ENCODE measurements around the gene FREM1.
"Not testable (repeated sequence)": the region's sequence is repeated elsewhere in the genome, so short reads cannot be mapped to it uniquely, and the experiment has no call there.

The FREM1 gene

DNA sequence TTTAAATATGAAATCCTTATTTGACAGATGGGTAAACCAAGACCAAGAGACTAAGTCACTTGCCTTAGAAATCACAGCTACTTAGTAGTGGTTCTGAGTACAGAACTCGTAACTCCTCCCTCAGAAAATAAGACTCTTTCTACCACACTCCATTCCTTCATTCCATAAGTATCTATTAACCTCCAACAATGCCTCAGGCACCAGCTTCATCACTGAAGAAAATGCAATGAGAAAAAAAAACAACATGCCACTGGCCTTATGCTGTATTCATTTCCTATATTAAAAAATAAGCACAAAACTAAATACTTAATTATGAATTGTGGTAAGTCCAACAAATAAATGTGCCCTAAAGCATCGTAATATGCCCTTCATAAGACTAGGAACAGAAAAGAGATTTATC is 13.5 kb upstream of the FREM1 start:
- H3K36me3 ChIP-seq (ENCODE audit: control insufficient read depth, insufficient read depth, low read length), result no peaks in the 10 kb centered on the region
- TF ChIP-seq, protein P1, sequence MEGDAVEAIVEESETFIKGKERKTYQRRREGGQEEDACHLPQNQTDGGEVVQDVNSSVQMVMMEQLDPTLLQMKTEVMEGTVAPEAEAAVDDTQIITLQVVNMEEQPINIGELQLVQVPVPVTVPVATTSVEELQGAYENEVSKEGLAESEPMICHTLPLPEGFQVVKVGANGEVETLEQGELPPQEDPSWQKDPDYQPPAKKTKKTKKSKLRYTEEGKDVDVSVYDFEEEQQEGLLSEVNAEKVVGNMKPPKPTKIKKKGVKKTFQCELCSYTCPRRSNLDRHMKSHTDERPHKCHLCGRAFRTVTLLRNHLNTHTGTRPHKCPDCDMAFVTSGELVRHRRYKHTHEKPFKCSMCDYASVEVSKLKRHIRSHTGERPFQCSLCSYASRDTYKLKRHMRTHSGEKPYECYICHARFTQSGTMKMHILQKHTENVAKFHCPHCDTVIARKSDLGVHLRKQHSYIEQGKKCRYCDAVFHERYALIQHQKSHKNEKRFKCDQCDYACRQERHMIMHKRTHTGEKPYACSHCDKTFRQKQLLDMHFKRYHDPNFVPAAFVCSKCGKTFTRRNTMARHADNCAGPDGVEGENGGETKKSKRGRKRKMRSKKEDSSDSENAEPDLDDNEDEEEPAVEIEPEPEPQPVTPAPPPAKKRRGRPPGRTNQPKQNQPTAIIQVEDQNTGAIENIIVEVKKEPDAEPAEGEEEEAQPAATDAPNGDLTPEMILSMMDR (IDR thresholded peaks at IDR 0.05; ENCODE audit: insufficient read depth, low read length, poor library complexity, severe bottlenecking), result no peak
- H3K27me3 ChIP-seq (replicated peaks; ENCODE audit: control insufficient read depth, insufficient read depth, low read length), result no peaks in the 10 kb centered on the region
- no peak overlapping the region for H3K4me3 ChIP-seq (replicated peaks; ENCODE audit: low read depth, low read length)
- DNase-seq (ENCODE audit: extremely low read depth, insufficient read length), result no peak

DNA sequence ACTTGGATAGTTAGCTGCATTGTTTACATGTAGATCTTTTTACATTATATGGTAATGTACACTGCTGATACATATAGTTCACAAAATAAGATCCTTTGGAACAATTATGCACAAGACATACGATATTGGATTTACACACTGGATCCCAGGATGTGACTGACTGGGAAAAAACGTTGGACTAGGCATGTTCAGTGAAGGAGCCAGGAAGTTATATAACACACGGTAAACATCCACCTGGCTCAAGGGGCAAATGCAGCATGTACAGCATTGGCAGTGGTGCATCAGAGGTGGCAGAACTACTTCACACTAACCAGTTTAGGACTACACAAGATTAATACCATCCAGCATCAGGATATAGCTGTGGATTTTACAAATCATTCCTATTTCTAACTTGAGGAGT is 10.6 kb upstream of the FREM1 start:
- H3K27me3 ChIP-seq (replicated peaks; ENCODE audit: control insufficient read depth, insufficient read depth, low read length); H3K4me3 ChIP-seq (replicated peaks; ENCODE audit: low read depth, low read length); H3K36me3 ChIP-seq (ENCODE audit: control insufficient read depth, insufficient read depth, low read length); DNase-seq (ENCODE audit: extremely low read depth, insufficient read length): not testable (repeated sequence)

DNA sequence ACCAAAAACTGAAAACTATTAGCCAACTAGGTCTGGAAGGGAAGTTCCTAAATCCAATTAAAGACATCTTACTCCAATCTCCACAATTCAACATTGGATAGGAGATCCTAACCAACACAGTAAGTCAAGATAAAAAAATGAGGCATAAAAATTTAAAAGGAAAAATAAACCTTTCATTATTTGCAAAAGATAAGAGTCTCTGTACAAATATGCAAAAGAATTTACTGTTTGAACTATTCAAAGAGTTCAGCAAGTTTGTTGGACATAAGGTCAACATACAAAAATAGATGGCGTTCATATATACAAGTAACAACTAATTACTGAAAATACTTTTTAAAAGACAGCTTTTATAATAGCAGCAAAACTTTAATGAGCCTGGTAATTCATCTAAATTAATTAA is 3.1 kb upstream of the FREM1 start:
- TF ChIP-seq, protein P1 (IDR thresholded peaks at IDR 0.05; ENCODE audit: insufficient read depth, low read length, poor library complexity, severe bottlenecking), result no peak
- no peak overlapping the region for H3K4me3 ChIP-seq (replicated peaks; ENCODE audit: low read depth, low read length)
- H3K36me3 ChIP-seq (ENCODE audit: control insufficient read depth, insufficient read depth, low read length), result no peaks in the 10 kb centered on the region
- no peaks in the 10 kb centered on the region for H3K27me3 ChIP-seq (replicated peaks; ENCODE audit: control insufficient read depth, insufficient read depth, low read length)
- DNase-seq (ENCODE audit: extremely low read depth, insufficient read length), result no peak

DNA sequence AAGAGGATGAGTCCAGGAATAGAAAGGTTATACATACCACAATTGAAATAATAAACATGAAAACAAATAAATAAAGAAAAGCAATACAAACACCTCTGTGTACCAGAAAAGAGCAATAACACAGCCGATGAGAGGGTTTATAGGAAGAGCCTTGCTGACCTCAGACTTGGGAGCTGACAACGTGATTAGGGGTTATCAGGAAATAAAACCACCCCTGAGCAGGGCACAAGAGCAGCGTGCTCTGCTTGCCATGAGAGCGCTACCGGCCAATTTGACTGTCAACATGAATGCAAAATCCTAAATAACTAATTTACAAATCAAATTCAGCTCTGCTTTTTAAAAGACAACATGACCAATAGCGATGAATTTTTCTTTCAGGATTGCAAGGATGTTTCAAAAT is 2.6 kb upstream of the FREM1 start:
- H3K27me3 ChIP-seq (replicated peaks; ENCODE audit: control insufficient read depth, insufficient read depth, low read length), result no peaks in the 10 kb centered on the region
- TF ChIP-seq, protein P1 (IDR thresholded peaks at IDR 0.05; ENCODE audit: insufficient read depth, low read length, poor library complexity, severe bottlenecking), result no peak
- no peaks in the 10 kb centered on the region for H3K36me3 ChIP-seq (ENCODE audit: control insufficient read depth, insufficient read depth, low read length)
- no peak overlapping the region for H3K4me3 ChIP-seq (replicated peaks; ENCODE audit: low read depth, low read length)
- DNase-seq (ENCODE audit: extremely low read depth, insufficient read length), result no peak

DNA sequence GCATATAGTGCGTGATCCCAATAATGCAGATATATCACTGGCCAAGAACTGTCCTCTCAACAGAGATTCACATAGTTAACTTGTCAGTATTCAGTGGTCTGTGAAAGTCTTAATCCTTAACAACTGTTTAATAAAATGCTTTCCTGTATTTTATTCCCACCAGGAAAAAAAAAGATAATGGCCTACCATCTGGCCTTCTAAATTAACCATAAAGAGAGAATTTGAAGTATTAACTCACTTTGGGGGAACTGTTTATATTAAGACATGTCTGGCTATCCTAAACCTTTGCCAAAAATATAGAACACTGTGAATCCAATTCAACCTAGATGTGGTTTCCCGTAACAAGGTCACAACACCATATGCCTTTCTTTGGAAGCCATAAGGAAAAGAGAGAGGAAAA is 818 bp upstream of the FREM1 start:
- no peak for DNase-seq (ENCODE audit: extremely low read depth, insufficient read length)
- Histone ChIP-seq H3K36me3 (ENCODE audit: control insufficient read depth, insufficient read depth, low read length) (no peaks in the 10 kb centered on the region), H3K27me3 (replicated peaks; ENCODE audit: control insufficient read depth, insufficient read depth, low read length) (no peaks in the 10 kb centered on the region), H3K4me3 (replicated peaks; ENCODE audit: low read depth, low read length) (no peak overlapping the region)
- TF ChIP-seq, protein P1 (IDR thresholded peaks at IDR 0.05; ENCODE audit: insufficient read depth, low read length, poor library complexity, severe bottlenecking), result no peak

DNA sequence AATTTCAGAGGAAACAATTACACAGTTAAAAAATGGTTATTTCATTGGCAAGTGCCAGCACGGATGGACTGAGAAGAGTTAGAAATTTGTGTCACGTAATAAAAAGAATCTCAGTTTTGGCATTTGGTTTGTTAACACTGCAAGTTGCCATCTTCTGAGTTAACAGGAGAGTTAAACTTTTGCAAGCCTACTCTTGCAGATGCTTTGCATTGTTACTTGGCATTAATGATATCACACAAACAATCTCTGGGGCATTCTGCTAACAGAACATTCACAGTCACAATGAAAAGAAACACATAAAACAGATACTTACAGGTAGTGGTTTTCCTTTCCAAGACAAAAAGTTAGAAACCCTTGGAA is 647 bp downstream of the FREM1 start:
- Histone ChIP-seq H3K27me3 (replicated peaks; ENCODE audit: control insufficient read depth, insufficient read depth, low read length) (no peaks in the 10 kb centered on the region), H3K4me3 (replicated peaks; ENCODE audit: low read depth, low read length) (no peak overlapping the region), H3K36me3 (ENCODE audit: control insufficient read depth, insufficient read depth, low read length) (no peaks in the 10 kb centered on the region)
- TF ChIP-seq, protein P1 (IDR thresholded peaks at IDR 0.05; ENCODE audit: insufficient read depth, low read length, poor library complexity, severe bottlenecking), result no peak
- no peak for DNase-seq (ENCODE audit: extremely low read depth, insufficient read length)

Data from GM06990 (cell line).